H1 (cell line): ENCODE measurements around the gene PHF23. TPM values are rescaled to one million over a fixed set of nuclear protein-coding genes. Genes with fewer than 3 reads are reported as not detected.

Source experiments
- CHD1 ChIP-seq: IDR thresholded peaks from 2 replicates; pipeline ENCODE4 v1.6.1; 2012; ENCODE audit warnings: low read depth, low read length, improper control_type of control experiment
- EGR1 ChIP-seq: IDR thresholded peaks from 2 replicates; pipeline ENCODE4 v1.6.1; 2011; ENCODE audit warnings: low read depth, low read length, borderline replicate concordance
- JUN ChIP-seq: IDR thresholded peaks from 2 replicates; pipeline ENCODE4 v1.6.1; 2011; ENCODE audit warnings: low read depth, mild to moderate bottlenecking, improper control_type of control experiment, low read length
- SP1 ChIP-seq: IDR thresholded peaks from 2 replicates; pipeline ENCODE4 v1.6.1; 2011; ENCODE audit warnings: low read depth, low read length
- TEAD4 ChIP-seq: IDR thresholded peaks from 2 replicates; pipeline ENCODE4 v1.6.1; 2012; ENCODE audit warnings: low read depth, low read length, inconsistent platforms, mixed read lengths
- YY1 ChIP-seq: IDR thresholded peaks from 2 replicates; pipeline ENCODE4 v1.6.1; 2011; ENCODE audit warnings: low read depth, mild to moderate bottlenecking, low read length
- polyA plus RNA-seq, 7 experiments: library from polyadenylated mRNA; depleted of rRNA in 3 of 7; stranded (reverse) in 5 of 7; unstranded in 2 of 7; fragments of >200 nt in 5 of 7; fragments of 200-250 nt in 2 of 7; gene quantifications; 1 replicate in 5 of 7; 2 replicates in 1 of 7; 4 replicates in 1 of 7; pipeline versions ENCODE4 v1.2.1 to v1.2.3, GENCODE V29; 2011 to 2013; ENCODE audit warnings: missing spikeins in 2 of 7, mixed read lengths in 2 of 7
- total RNA-seq: library from RNA; stranded (reverse); fragmentation: NEBNext Ultra II Directional; extraction: Animal tissue kit (Norgen Biotek cat#: 25700); gene quantifications from 2 replicates; pipeline ENCODE4 v1.2.1, GENCODE V29; 2021
- TF ChIP-seq, protein P1 (sequence below): fragments of 300-600 bp; sonication (generic); IDR thresholded peaks from 2 replicates; pipeline ENCODE4 v1.7.1; 2012; ENCODE audit warnings: low read length, moderate library complexity, mild to moderate bottlenecking, inconsistent platforms; ENCODE audit not compliant: insufficient replicate concordance

The PHF23 gene
- total and polyA plus RNA-seq, 2 of the 8 experiments (the other 6 are each of a cell fraction or from before 2014, with no cell fraction given), result 47.5 to 62.8 TPM

DNA sequence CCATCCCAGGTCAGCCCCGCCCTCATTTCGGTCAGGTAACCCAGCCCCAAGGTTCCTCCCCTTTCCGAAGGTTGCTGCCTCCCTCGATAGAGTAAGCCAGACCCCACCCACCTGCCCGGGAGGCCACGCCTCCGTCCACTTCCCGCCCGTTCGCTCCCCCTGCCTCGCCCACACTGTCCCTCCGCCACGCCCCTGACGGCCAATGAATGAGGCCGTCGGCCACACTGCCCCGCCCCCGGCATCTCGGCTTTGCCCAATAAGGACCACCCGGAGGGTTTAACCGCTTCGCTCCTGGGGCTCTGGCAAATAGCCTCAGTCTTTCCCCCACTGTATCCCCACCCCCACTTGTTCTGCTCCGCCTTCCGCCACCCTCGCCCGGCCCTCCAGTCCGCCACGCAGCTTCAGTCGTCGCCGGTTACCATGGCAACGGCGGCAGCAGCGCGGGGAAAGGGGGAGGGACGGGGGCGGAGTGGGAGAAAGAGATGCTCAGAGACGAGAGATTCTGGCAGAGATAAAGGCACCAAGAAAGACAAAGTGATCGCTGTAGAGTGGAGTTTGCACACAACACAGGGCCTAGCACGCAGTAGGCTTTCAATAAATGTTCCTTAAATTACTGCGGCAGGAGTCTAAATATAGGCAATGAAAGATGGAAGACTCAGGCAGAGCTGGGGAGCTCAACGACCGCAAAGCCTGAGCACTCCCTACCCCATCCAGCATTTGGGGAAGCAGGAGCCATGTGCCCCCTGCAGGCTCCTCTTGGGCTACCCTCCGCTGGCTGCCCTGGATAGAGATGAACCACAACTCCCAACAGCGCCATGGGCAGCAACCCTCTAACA is 24.7 kb downstream of the PHF23 start (continued):
- TF ChIP-seq, protein P1, sequence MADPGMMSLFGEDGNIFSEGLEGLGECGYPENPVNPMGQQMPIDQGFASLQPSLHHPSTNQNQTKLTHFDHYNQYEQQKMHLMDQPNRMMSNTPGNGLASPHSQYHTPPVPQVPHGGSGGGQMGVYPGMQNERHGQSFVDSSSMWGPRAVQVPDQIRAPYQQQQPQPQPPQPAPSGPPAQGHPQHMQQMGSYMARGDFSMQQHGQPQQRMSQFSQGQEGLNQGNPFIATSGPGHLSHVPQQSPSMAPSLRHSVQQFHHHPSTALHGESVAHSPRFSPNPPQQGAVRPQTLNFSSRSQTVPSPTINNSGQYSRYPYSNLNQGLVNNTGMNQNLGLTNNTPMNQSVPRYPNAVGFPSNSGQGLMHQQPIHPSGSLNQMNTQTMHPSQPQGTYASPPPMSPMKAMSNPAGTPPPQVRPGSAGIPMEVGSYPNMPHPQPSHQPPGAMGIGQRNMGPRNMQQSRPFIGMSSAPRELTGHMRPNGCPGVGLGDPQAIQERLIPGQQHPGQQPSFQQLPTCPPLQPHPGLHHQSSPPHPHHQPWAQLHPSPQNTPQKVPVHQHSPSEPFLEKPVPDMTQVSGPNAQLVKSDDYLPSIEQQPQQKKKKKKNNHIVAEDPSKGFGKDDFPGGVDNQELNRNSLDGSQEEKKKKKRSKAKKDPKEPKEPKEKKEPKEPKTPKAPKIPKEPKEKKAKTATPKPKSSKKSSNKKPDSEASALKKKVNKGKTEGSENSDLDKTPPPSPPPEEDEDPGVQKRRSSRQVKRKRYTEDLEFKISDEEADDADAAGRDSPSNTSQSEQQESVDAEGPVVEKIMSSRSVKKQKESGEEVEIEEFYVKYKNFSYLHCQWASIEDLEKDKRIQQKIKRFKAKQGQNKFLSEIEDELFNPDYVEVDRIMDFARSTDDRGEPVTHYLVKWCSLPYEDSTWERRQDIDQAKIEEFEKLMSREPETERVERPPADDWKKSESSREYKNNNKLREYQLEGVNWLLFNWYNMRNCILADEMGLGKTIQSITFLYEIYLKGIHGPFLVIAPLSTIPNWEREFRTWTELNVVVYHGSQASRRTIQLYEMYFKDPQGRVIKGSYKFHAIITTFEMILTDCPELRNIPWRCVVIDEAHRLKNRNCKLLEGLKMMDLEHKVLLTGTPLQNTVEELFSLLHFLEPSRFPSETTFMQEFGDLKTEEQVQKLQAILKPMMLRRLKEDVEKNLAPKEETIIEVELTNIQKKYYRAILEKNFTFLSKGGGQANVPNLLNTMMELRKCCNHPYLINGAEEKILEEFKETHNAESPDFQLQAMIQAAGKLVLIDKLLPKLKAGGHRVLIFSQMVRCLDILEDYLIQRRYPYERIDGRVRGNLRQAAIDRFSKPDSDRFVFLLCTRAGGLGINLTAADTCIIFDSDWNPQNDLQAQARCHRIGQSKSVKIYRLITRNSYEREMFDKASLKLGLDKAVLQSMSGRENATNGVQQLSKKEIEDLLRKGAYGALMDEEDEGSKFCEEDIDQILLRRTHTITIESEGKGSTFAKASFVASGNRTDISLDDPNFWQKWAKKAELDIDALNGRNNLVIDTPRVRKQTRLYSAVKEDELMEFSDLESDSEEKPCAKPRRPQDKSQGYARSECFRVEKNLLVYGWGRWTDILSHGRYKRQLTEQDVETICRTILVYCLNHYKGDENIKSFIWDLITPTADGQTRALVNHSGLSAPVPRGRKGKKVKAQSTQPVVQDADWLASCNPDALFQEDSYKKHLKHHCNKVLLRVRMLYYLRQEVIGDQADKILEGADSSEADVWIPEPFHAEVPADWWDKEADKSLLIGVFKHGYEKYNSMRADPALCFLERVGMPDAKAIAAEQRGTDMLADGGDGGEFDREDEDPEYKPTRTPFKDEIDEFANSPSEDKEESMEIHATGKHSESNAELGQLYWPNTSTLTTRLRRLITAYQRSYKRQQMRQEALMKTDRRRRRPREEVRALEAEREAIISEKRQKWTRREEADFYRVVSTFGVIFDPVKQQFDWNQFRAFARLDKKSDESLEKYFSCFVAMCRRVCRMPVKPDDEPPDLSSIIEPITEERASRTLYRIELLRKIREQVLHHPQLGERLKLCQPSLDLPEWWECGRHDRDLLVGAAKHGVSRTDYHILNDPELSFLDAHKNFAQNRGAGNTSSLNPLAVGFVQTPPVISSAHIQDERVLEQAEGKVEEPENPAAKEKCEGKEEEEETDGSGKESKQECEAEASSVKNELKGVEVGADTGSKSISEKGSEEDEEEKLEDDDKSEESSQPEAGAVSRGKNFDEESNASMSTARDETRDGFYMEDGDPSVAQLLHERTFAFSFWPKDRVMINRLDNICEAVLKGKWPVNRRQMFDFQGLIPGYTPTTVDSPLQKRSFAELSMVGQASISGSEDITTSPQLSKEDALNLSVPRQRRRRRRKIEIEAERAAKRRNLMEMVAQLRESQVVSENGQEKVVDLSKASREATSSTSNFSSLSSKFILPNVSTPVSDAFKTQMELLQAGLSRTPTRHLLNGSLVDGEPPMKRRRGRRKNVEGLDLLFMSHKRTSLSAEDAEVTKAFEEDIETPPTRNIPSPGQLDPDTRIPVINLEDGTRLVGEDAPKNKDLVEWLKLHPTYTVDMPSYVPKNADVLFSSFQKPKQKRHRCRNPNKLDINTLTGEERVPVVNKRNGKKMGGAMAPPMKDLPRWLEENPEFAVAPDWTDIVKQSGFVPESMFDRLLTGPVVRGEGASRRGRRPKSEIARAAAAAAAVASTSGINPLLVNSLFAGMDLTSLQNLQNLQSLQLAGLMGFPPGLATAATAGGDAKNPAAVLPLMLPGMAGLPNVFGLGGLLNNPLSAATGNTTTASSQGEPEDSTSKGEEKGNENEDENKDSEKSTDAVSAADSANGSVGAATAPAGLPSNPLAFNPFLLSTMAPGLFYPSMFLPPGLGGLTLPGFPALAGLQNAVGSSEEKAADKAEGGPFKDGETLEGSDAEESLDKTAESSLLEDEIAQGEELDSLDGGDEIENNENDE, result no peak
- TF ChIP-seq TEAD4, result peak; percentile 4
- TF ChIP-seq CHD1, result no peak
- no peak for TF ChIP-seq JUN
- TF ChIP-seq EGR1, result peak; percentile 53; the same call in 1 of the 2 replicates
- TF ChIP-seq YY1, result peak; percentile 73; the same call in 1 of the 2 replicates
- peak; percentile 83; the same call in 1 of the 2 replicates for TF ChIP-seq SP1
